HepG2 (cell line): ENCODE data around the gene USH2A. TPM values are rescaled to one million over a fixed set of nuclear protein-coding genes. Genes with fewer than 3 reads are reported as not detected.

Experiments used
- ATAC-seq: fragments of 200-7000 bp; cut with Tn5 transposase; 3 replicates; pipeline ENCODE4 v1.9.1; 2020; ENCODE audit warnings: mild to moderate bottlenecking, moderate library complexity
- BruUV-seq: library from RNA; stranded (reverse); fragments of 400-500 nt; replicated peaks from 2 replicates; lab custom pipeline; 2021; lab: Mats Ljungman, UMichigan
- CTCF ChIA-PET: fragments of 300-600 bp; formaldehyde crosslinking; extraction: SDS; loops from one replicate; lab custom pipeline; 2021; ENCODE audit warnings: low total read pairs, inconsistent platforms, low intra/inter-chr PET ratio; lab: Yijun Ruan, JAX
- POLR2A ChIA-PET: fragments of 350-600 bp; sonication (Branson Sonifier 250); formaldehyde crosslinking; loops from one replicate; lab custom pipeline; 2020; ENCODE audit warnings: antibody characterized with exemption, inconsistent platforms; lab: Yijun Ruan, JAX
- DNase-seq: peaks from one replicate; pipeline ENCODE4 v3.0.0-alpha.2; 2015; ENCODE audit warnings: low spot score
- FAIRE-seq: peaks from 3 replicates; lab custom pipeline; 2011; peaks lifted over from hg19 to GRCh38; lab: Jason Lieb, UNC
- H2AFZ ChIP-seq: one replicate; pipeline ENCODE4 v1.6.1; 2011; ENCODE audit warnings: low read length, inconsistent platforms
- H3K27ac ChIP-seq: fragments of 300-600 bp; 3 replicates; pipeline ENCODE4 v1.8.0; 2011; ENCODE audit warnings: mixed run types, mild to moderate bottlenecking, mixed read lengths, low read length, inconsistent platforms; ENCODE audit not compliant: insufficient read depth; ENCODE audit errors: extremely low read length
- H3K27me3 ChIP-seq, 2 experiments: fragments of 200-600 bp in 1 of 2; 2 replicates in 1 of 2; 3 replicates in 1 of 2; pipeline versions ENCODE4 v1.6.0 to v1.8.0; 2011; ENCODE audit warnings: low read length in 2 of 2, mild to moderate bottlenecking in 2 of 2, moderate library complexity in 2 of 2, inconsistent platforms in 1 of 2; ENCODE audit not compliant: insufficient read depth in 2 of 2, control insufficient read depth in 1 of 2
- H3K36me3 ChIP-seq, 2 experiments: fragments of 200-600 bp in 1 of 2; replicated peaks in 1 of 2; 2 replicates in 1 of 2; 3 replicates in 1 of 2; pipeline versions ENCODE4 v1.5.1 to v1.8.0; 2011; ENCODE audit warnings: low read length in 2 of 2, inconsistent platforms in 1 of 2; ENCODE audit not compliant: insufficient read depth in 2 of 2, control insufficient read depth in 1 of 2
- H3K4me1 ChIP-seq: 2 replicates; pipeline ENCODE4 v1.5.1; 2012; ENCODE audit warnings: low read length, inconsistent platforms; ENCODE audit not compliant: insufficient read depth
- H3K4me2 ChIP-seq: 2 replicates; pipeline ENCODE4 v1.6.0; 2011; ENCODE audit warnings: low read depth, low read length, inconsistent platforms
- H3K4me3 ChIP-seq, 3 experiments: fragments of 200-600 bp in 1 of 3; sonication (generic), shearing (Covaris generic) in 1 of 3; replicated peaks in 1 of 3; 2 replicates each; pipeline ENCODE4 v1.5.1; 2011 to 2016; ENCODE audit warnings: low read length in 3 of 3, inconsistent platforms in 2 of 3, low read depth in 2 of 3, mild to moderate bottlenecking in 2 of 3, control low read depth in 1 of 3, mixed read lengths in 1 of 3; ENCODE audit not compliant: insufficient read depth in 1 of 3
- H3K79me2 ChIP-seq: one replicate; pipeline ENCODE4 v1.6.1; 2011; ENCODE audit warnings: low read length, inconsistent platforms; ENCODE audit not compliant: insufficient read depth
- H3K9ac ChIP-seq: 2 replicates; pipeline ENCODE4 v1.6.0; 2011; ENCODE audit warnings: mild to moderate bottlenecking, low read depth, low read length, inconsistent platforms; ENCODE audit not compliant: insufficient read depth
- H3K9me3 ChIP-seq: 2 replicates; pipeline ENCODE4 v1.5.1; 2012; ENCODE audit warnings: mild to moderate bottlenecking, low read length
- H4K20me1 ChIP-seq: 2 replicates; pipeline ENCODE4 v1.6.0; 2011; ENCODE audit warnings: inconsistent platforms, mild to moderate bottlenecking, low read length, moderate library complexity; ENCODE audit not compliant: insufficient read depth
- ZNF280D ChIP-seq: sonication (generic); formaldehyde crosslinking; IDR thresholded peaks from 2 replicates; pipeline ENCODE4 v1.5.1; 2020; ENCODE audit warnings: mild to moderate bottlenecking, missing genetic modification reagents
- ZNF318 ChIP-seq: sonication (generic); formaldehyde crosslinking; IDR thresholded peaks from 2 replicates; pipeline ENCODE4 v1.4.0; 2020; ENCODE audit warnings: mild to moderate bottlenecking, missing genetic modification reagents
- WGBS: methylation state at CpG from one replicate; pipeline ENCODE4 v1.1.6; 2017; ENCODE audit warnings: low lambda C conversion rate; 5-methylcytosine and 5-hydroxymethylcytosine counted together
- in situ Hi-C: cut with HindIII; loops from 2 replicates; pipeline ENCODE4 v1.10.0; 2017; ENCODE audit warnings: low pct_unique_long_range_greater_than_20kb; ENCODE audit not compliant: extremely low pct_ligation_motif_present
- intact Hi-C: fragments of 100-400 bp; cut with micrococcal nuclease; formaldehyde crosslinking; loops from one replicate; pipeline ENCODE4 v1.10.0; 2022; ENCODE audit not compliant: unreplicated experiment
- polyA plus RNA-seq, 8 experiments: library from polyadenylated mRNA; depleted of rRNA in 3 of 8; stranded (reverse) in 7 of 8; unstranded in 1 of 8; fragments of >200 nt; fragmentation: Illumina TruSeq in 4 of 8; extraction: Trizol in 4 of 8; gene quantifications; 2 replicates each; pipeline versions ENCODE4 v1.2.1 to v1.2.3, GENCODE V29; 2011 to 2016; ENCODE audit warnings: low read depth in 4 of 8, missing spikeins in 1 of 8, mixed read lengths in 1 of 8; ENCODE audit not compliant: insufficient read depth in 1 of 8
- total RNA-seq, 5 experiments: library from RNA; depleted of rRNA; stranded (reverse); fragments of >200 nt; fragmentation: Illumina TruSeq; extraction: Trizol; gene quantifications; 2 replicates each; pipeline ENCODE4 v1.2.3, GENCODE V29; 2016; ENCODE audit warnings: low read depth in 1 of 5

Gene USH2A
- total and polyA plus RNA-seq, 2 of the 13 experiments (the other 11 are each of a cell fraction or from before 2014, with no cell fraction given): 0.02 TPM; not detected in 1

- in situ Hi-C loops: no loop called here
Measured at GRCh38 chr1:215673943-215674342, 749.3 kb downstream of the USH2A start.

GRCh38 chr1:215672482-215672881 lies 750.8 kb downstream of the USH2A start:
- DNase-seq (no peak), ATAC-seq (no peak), FAIRE-seq (no peak)
- no peak overlapping the region for H3K9ac ChIP-seq
- no peaks in the 10 kb centered on the region for H4K20me1 ChIP-seq
- no peak overlapping the region for H3K27ac ChIP-seq
- POLR2A ChIA-PET: no interaction called here
- no peaks in the 10 kb centered on the region for H3K4me1 ChIP-seq
- 18% methylated on average over 2 of the region's 2 CpGs for WGBS
- intact Hi-C loops (no loop called here), in situ Hi-C loops (no loop called here)
- no TSS peak for BruUV-seq
- no peak overlapping the region for H3K4me3 ChIP-seq
- no peak overlapping the region for H2AFZ ChIP-seq
- CTCF ChIA-PET: no interaction called here
- H3K36me3 ChIP-seq: no peaks in the 10 kb centered on the region
- no peaks in the 10 kb centered on the region for H3K79me2 ChIP-seq
- no peaks in the 10 kb centered on the region for H3K9me3 ChIP-seq
- H3K4me2 ChIP-seq: no peak overlapping the region
- no peaks in the 10 kb centered on the region for H3K27me3 ChIP-seq
- TF ChIP-seq ZNF318 (CRISPR knock-in tag): no peak

More at GRCh38 chr1:215673943-215674342, 749.3 kb downstream of the USH2A start:
- no peaks in the 10 kb centered on the region for H3K9me3 ChIP-seq
- H3K79me2 ChIP-seq: no peaks in the 10 kb centered on the region
- H3K27ac ChIP-seq: no peak overlapping the region
- no peak for TF ChIP-seq ZNF280D (CRISPR knock-in tag)
- TF ChIP-seq, all 625 proteins: peak for 0
- Histone ChIP-seq H3K27me3 (no peaks in the 10 kb centered on the region), H3K36me3 (no peaks in the 10 kb centered on the region), H4K20me1 (no peaks in the 10 kb centered on the region), H3K9ac (no peak overlapping the region), H3K4me2 (no peak overlapping the region), H3K4me1 (no peaks in the 10 kb centered on the region), H2AFZ (no peak overlapping the region), H3K4me3 (no peak overlapping the region)
- DNase-seq (no peak), ATAC-seq (no peak), FAIRE-seq (no peak)
- POLR2A ChIA-PET: no interaction called here
- CTCF ChIA-PET: no interaction called here
- 11% methylated on average over 3 of the region's 4 CpGs for WGBS
- intact Hi-C loops: no loop called here
- no TSS peak for BruUV-seq
